Karpas-422 (cell line): ENCODE results near the gene GCNT2. TPM values are rescaled to one million over a fixed set of nuclear protein-coding genes. Genes with fewer than 3 reads are reported as not detected.
A peak's percentile ranks its signal among the peaks of the same experiment; 100 is the strongest.

Source experiments
- DNase-seq: peaks from one replicate; pipeline ENCODE4 v3.0.0-alpha.2; 2015
- H2AFZ ChIP-seq: fragments of 200-600 bp; sonication (generic); 2 replicates; pipeline ENCODE4 v1.6.1; 2014; ENCODE audit warnings: antibody characterized with exemption, low read length, mixed read lengths
- H3K27ac ChIP-seq: fragments of 200-600 bp; sonication (generic); 2 replicates; pipeline ENCODE4 v1.5.1; 2014; ENCODE audit warnings: mild to moderate bottlenecking, low read length, moderate library complexity
- H3K27me3 ChIP-seq: fragments of 200-600 bp; sonication (generic); 2 replicates; pipeline ENCODE4 v1.6.1; 2014; ENCODE audit warnings: low read length, mixed read lengths
- H3K36me3 ChIP-seq: fragments of 200-600 bp; sonication (generic); 2 replicates; pipeline ENCODE4 v1.6.1; 2014; ENCODE audit warnings: low read length, mixed read lengths; ENCODE audit not compliant: insufficient read depth
- H3K4me1 ChIP-seq: fragments of 200-600 bp; sonication (generic); 2 replicates; pipeline ENCODE4 v1.6.1; 2014; ENCODE audit warnings: mild to moderate bottlenecking, low read length, mixed read lengths
- H3K4me2 ChIP-seq: fragments of 200-600 bp; sonication (generic); 2 replicates; pipeline ENCODE4 v1.6.1; 2014; ENCODE audit warnings: low read length, low read depth, mild to moderate bottlenecking; ENCODE audit not compliant: poor library complexity, severe bottlenecking
- H3K4me3 ChIP-seq: fragments of 200-600 bp; sonication (generic); 2 replicates; pipeline ENCODE4 v1.5.1; 2014; ENCODE audit warnings: mild to moderate bottlenecking, antibody characterized with exemption, low read length, mixed read lengths
- H3K79me2 ChIP-seq: fragments of 200-600 bp; sonication (generic); 2 replicates; pipeline ENCODE4 v1.6.1; 2014; ENCODE audit warnings: mild to moderate bottlenecking, low read length, mixed read lengths
- H3K9ac ChIP-seq: fragments of 200-600 bp; sonication (generic); 2 replicates; pipeline ENCODE4 v1.6.0; 2014; ENCODE audit warnings: low read length
- H3K9me2 ChIP-seq: fragments of 200-600 bp; sonication (generic), shearing (Covaris generic); replicated peaks from 2 replicates; pipeline ENCODE4 v1.6.0; 2014; ENCODE audit warnings: mild to moderate bottlenecking, low read length, moderate library complexity; ENCODE audit not compliant: insufficient read depth
- H3K9me3 ChIP-seq: fragments of 300-700, 200-600 bp; sonication (generic); 2 replicates; pipeline ENCODE4 v1.6.1; 2014; ENCODE audit warnings: low read length, mixed read lengths
- H4K20me1 ChIP-seq: fragments of 200-600 bp; sonication (generic); 2 replicates; pipeline ENCODE4 v1.6.1; 2014; ENCODE audit warnings: mild to moderate bottlenecking, antibody characterized with exemption, low read length, low read depth; ENCODE audit not compliant: insufficient read depth
- total RNA-seq: library from RNA; depleted of rRNA; stranded (reverse); fragments of >200 nt; shearing (Covaris generic); gene quantifications from 2 replicates; pipeline ENCODE4 v1.2.3, GENCODE V29; 2014; ENCODE audit warnings: low replicate concordance; rRNA removed

The GCNT2 gene
- total RNA-seq = 15.1 and 21.3 TPM in 2 replicates

DNA sequence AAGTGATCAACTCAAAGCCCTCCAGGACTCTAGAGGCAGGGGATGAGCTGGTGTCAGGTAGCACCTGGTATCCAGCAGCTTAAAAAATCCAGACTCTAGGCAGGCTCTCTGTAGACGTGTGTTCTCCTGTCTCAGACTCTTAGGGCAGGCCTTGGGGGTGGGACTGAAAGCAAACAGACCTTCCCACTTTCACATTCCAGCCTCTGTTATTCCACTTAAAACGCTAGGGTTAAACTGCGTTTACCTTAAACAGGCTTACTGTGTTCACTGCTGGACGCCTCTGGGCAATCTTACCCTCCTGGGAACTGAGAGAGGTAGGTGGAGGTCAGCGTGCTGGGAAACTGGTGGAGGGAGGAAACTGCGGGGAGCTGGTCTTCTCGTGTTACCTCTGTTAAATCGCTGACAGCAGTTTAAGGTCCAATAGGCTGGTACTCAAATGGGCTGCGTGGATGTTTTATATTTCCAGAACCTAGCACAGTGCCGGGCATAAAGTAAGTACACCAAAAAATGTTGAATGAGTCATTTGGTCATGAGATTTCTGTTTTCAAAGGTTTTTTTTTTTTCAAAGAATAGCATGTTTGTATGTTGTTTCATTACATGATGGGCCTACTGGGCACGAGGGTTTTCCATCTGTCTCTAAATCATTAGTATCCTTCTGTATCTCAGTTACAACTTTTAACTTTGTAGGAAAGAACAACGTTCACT, at the start of gene GCNT2:
TSS of gene GCNT2 (plus strand) at position 248 of the 705 bp plus-strand sequence. CDS start 7,561 bp downstream, outside the sequence.
- Histone ChIP-seq H2AFZ (peak within 1 kb of the TSS; percentile 85), H4K20me1 (no peaks in the 10 kb centered on the region), H3K9me2 (no peaks in the 10 kb centered on the region), H3K27ac (no peak within 1 kb of the TSS), H3K4me1 (peaks cover 18% of the 10 kb centered on the region), H3K9me3 (no peaks in the 10 kb centered on the region), H3K9ac (peak within 1 kb of the TSS; percentile 37; the same call in 1 of the 2 replicates), H3K79me2 (no peaks in the 10 kb centered on the region), H3K36me3 (no peaks in the 10 kb centered on the region), H3K4me2 (peak within 1 kb of the TSS; percentile 12), H3K4me3 (no peak within 1 kb of the TSS), H3K27me3 (no peaks in the 10 kb centered on the region)
- peak; percentile 41 for DNase-seq

DNA sequence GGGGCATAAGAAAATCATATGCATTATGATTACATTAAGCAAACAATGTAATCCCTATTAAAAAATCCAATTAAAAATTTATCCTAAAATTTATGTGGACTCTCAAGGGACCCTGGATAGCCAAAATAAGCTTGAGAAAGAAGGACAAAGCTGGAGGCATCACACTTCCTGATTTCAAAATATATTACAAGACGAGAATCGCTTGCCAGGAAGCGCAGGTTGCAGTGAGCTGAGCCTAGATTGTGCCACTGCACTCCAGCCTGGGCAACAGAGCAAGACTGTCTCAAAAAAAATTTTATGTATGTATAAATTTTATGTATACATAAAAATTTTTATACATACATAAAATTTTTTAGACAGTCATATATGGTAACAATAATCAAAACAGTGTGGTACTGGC, 48.5 kb upstream of the GCNT2 start:
- H3K4me3 ChIP-seq = no peak overlapping the region
- H3K36me3 ChIP-seq = no peaks in the 10 kb centered on the region
- no peak overlapping the region for H2AFZ ChIP-seq
- no peak for DNase-seq
- no peaks in the 10 kb centered on the region for H4K20me1 ChIP-seq
- H3K27me3 ChIP-seq = no peaks in the 10 kb centered on the region
- no peaks in the 10 kb centered on the region for H3K79me2 ChIP-seq
- no peak overlapping the region for H3K9ac ChIP-seq
- H3K4me2 ChIP-seq = no peak overlapping the region
- no peaks in the 10 kb centered on the region for H3K4me1 ChIP-seq
- H3K27ac ChIP-seq = no peak overlapping the region
- H3K9me2 ChIP-seq = no peaks in the 10 kb centered on the region
- H3K9me3 ChIP-seq = no peaks in the 10 kb centered on the region

DNA sequence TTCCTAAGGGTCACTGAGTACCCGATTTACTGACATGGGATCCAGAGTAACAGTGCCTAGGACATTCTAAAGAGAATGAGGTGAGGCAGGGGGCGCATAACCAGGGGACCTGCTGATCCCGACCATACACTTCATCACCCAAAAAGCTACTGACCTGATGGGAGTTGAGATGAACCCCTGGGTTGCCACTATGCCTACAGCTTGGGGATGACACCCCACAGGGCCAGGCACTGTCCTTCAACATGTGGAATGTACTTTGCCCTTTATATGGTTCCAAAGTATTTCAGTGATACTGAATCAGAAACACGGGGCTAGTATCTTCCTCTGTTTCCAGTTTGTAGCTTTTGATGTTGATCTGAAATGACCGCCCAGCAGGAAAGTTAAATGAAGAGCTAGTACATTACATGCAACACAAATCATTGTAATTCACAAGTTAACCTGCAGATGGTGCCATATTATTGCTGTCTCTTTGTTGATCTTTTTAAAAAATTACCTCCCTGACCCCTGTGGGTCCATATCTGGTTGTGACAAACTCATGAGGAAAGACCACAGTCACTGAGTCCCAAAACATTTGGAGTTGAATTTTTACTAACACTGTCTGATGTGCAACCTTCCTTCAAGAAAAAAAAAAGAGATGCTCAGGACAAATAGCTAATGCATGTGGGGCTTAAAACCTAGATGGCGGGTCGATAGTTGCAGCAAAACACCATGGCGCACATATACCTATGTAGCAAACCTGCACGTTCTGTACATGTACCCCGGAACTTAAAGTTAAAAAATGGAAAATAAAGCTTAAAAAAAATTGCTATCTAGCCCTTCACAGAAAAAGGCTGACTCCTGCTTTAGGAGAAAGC, 42.7 kb upstream of the GCNT2 start:
- peak; percentile 86 for DNase-seq
- Histone ChIP-seq H3K9me3 (no peaks in the 10 kb centered on the region; the same call in 1 of the 2 replicates), H3K4me3 (no peak overlapping the region)

DNA sequence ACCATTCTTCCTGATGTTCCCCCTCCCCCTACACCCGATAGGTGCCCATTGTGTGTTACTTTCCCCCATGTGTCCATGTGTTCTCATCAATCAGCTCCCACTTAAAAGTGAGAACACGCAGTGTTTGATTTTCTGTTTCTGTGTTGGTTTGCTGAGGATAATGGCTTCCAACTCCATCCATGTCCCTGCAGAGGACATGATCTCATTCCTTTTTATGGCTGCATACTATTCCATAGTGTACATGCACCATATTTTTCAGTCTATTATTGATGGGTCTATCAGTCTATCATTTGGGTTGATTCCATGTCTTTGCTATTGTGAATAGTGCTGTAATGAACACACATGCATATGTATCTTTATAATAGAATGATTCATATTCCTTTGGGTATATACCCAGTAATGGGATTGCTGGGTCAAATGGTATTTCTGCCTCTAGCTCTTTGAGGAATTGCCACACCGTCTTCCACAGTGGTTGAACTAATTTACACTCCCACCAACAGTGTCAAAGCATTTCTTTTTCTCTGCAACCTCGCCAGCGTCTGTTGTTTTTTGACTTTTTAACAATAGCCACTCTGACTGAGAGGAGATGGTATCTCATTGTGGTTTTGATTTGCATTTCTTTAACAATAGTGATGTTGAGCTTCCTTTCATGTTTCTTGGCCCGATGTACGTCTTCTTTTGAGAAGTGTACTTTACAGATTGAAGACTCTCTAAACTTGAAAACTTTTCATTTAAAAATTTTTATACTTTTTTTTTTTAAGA, 41.0 kb upstream of the GCNT2 start:
- Histone ChIP-seq H3K79me2 (no peaks in the 10 kb centered on the region), H3K36me3 (no peaks in the 10 kb centered on the region), H3K27me3 (no peaks in the 10 kb centered on the region), H3K4me3 (no peak overlapping the region), H3K4me1 (no peaks in the 10 kb centered on the region), H3K4me2 (no peak overlapping the region), H3K9ac (no peak overlapping the region), H3K9me2 (no peaks in the 10 kb centered on the region), H3K27ac (no peak overlapping the region), H4K20me1 (no peaks in the 10 kb centered on the region), H2AFZ (no peak overlapping the region), H3K9me3 (no peaks in the 10 kb centered on the region; the same call in 1 of the 2 replicates)
- no peak for DNase-seq

More for the DNA sequence above, 42.7 kb upstream of the GCNT2 start:
- H4K20me1 ChIP-seq = no peaks in the 10 kb centered on the region
- H3K27me3 ChIP-seq = no peaks in the 10 kb centered on the region
- H3K27ac ChIP-seq = no peak overlapping the region
- no peaks in the 10 kb centered on the region for H3K79me2 ChIP-seq
- no peaks in the 10 kb centered on the region for H3K4me1 ChIP-seq
- no peak overlapping the region for H2AFZ ChIP-seq
- no peaks in the 10 kb centered on the region for H3K9me2 ChIP-seq
- no peak overlapping the region for H3K4me2 ChIP-seq
- H3K36me3 ChIP-seq = no peaks in the 10 kb centered on the region
- H3K9ac ChIP-seq = no peak overlapping the region

DNA sequence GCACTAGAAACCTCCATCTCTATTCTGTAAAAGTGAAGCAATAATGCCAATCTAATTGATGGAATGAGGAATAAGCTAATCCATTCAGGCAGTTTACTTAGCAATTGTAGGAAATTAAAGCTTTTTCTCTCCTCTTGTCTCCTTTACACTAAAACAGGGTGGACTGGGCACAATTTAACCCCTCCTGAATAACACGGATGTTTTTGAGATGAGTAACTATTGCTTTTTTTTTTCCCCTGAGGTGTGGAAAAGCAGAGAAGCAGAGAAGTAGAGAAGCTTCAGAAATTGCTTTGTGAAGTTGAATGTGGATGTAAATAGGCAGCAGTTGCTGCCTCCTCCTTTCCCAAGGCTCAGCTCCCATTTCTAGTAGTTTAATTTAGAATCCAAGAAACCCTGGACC, 40.0 kb upstream of the GCNT2 start:
- Histone ChIP-seq H3K9me3 (no peaks in the 10 kb centered on the region; the same call in 1 of the 2 replicates), H3K36me3 (no peaks in the 10 kb centered on the region), H3K27me3 (no peaks in the 10 kb centered on the region), H3K4me3 (no peak overlapping the region), H3K9me2 (no peaks in the 10 kb centered on the region), H3K79me2 (no peaks in the 10 kb centered on the region), H3K4me2 (no peak overlapping the region), H3K4me1 (no peaks in the 10 kb centered on the region), H4K20me1 (no peaks in the 10 kb centered on the region), H2AFZ (no peak overlapping the region), H3K27ac (no peak overlapping the region), H3K9ac (no peak overlapping the region)
- no peak for DNase-seq

DNA sequence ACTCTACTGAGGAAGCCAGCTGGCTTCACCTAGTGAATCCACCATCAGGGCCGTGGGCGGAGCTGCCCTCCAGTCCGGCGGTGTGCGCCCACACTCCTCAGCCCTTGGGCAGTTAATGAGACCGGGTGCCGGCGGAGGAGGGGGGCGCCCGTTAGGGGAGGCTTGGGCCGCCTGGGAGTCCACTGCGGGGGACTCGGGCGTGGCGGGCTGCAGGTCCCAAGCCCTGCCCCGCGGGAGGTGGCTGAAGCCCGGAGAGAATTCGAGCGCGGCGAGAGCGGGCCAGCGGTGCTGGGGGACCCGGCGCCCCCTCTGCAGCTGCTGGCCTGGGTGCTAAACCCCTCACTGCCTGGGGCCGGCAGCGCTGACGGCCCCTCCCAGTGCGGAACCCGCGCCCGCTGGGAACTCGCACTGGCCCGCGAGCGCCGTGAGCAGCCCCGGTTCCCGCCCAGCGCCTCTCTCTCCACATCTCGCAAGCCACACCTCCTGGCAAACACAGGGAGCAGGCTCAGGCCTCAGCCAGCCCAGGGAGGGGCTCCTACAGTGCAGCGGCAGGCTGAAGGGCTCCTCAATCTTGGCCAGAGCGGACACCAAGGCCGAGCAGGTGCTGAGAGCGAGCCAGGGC, 38.4 kb upstream of the GCNT2 start:
- H4K20me1 ChIP-seq = no peaks in the 10 kb centered on the region
- no peaks in the 10 kb centered on the region for H3K9me2 ChIP-seq
- H3K4me1 ChIP-seq = no peaks in the 10 kb centered on the region
- no peaks in the 10 kb centered on the region; the same call in 1 of the 2 replicates for H3K9me3 ChIP-seq
- no peak for DNase-seq
- H3K9ac ChIP-seq = no peak overlapping the region
- no peaks in the 10 kb centered on the region for H3K36me3 ChIP-seq
- no peak overlapping the region for H3K27ac ChIP-seq
- H3K27me3 ChIP-seq = no peaks in the 10 kb centered on the region
- H3K4me3 ChIP-seq = no peak overlapping the region
- no peak overlapping the region for H3K4me2 ChIP-seq
- H2AFZ ChIP-seq = no peak overlapping the region
- H3K79me2 ChIP-seq = no peaks in the 10 kb centered on the region

DNA sequence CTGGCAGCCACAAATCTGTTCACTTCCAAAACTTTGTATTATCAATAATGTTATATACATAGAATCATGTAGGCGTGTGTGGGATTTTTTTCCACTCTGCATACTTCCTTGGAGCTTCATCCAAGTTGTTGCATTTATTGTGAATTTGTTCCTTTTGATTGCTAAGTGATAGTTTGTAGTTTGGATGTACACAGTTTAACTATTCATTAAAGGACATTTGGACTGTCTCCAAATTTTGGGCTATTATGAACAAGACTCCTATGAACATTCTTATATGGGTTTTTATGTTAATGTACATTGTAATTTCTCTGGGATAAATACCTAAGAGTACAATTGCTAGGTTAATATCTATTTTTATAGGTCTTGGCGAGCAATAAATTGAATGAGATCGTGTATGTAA, 36.2 kb upstream of the GCNT2 start:
- Histone ChIP-seq H3K4me2 (no peak overlapping the region), H3K9ac (no peak overlapping the region), H3K79me2 (no peaks in the 10 kb centered on the region), H3K27ac (no peak overlapping the region), H3K27me3 (no peaks in the 10 kb centered on the region), H3K9me2 (no peaks in the 10 kb centered on the region), H3K4me1 (no peaks in the 10 kb centered on the region), H2AFZ (no peak overlapping the region), H3K36me3 (no peaks in the 10 kb centered on the region), H4K20me1 (no peaks in the 10 kb centered on the region), H3K4me3 (no peak overlapping the region), H3K9me3 (no peaks in the 10 kb centered on the region; the same call in 1 of the 2 replicates)
- no peak for DNase-seq
